ENCODE results near the gene NQO1.

NQO1 gene

GRCh38 chr16:69754469-69755310 lies 28.3 kb upstream of the NQO1 start, which contains the start of gene NOB1 (continued):
- TF ChIP-seq ZNF394 (tag by site-specific recombination; IDR thresholded peaks at IDR 0.05; ENCODE audit: borderline replicate concordance): peak; percentile 16; the same call in 1 of the 2 replicates
- no peak for TF ChIP-seq PRDM6 (tag by site-specific recombination; IDR thresholded peaks at IDR 0.05)
- TF ChIP-seq ZNF639 (tag by site-specific recombination; IDR thresholded peaks at IDR 0.05): no peak
- TF ChIP-seq HOXA7 (CRISPR knock-in tag; IDR thresholded peaks at IDR 0.05; ENCODE audit: borderline replicate concordance): no peak
- peak; percentile 36 for TF ChIP-seq ZNF654 (tag by site-specific recombination; IDR thresholded peaks at IDR 0.05; ENCODE audit: low read depth)
- peak; percentile 68; the same call in 1 of the 2 replicates for TF ChIP-seq ZNF76 (tag by site-specific recombination; IDR thresholded peaks at IDR 0.05; ENCODE audit: borderline replicate concordance, low read depth)
- TF ChIP-seq ZNF184 (tag by site-specific recombination; IDR thresholded peaks at IDR 0.05): no peak
- no peak for TF ChIP-seq FEZF1 (tag by site-specific recombination; IDR thresholded peaks at IDR 0.05)
- no peak for TF ChIP-seq TCF7L2 (IDR thresholded peaks at IDR 0.05; ENCODE audit: borderline replicate concordance, low read depth, low read length)
- TF ChIP-seq ZNF10 (tag by site-specific recombination; IDR thresholded peaks at IDR 0.05): no peak
- no peak for TF ChIP-seq GLI2 (tag by site-specific recombination; IDR thresholded peaks at IDR 0.05; ENCODE audit: borderline replicate concordance, low read depth)
- no peak for TF ChIP-seq ZNF791 (tag by site-specific recombination; IDR thresholded peaks at IDR 0.05)
- TF ChIP-seq BCL6B (tag by site-specific recombination; IDR thresholded peaks at IDR 0.05): no peak
- no peak for TF ChIP-seq AEBP2 (tag by site-specific recombination; IDR thresholded peaks at IDR 0.05; ENCODE audit: borderline replicate concordance)
- TF ChIP-seq ZNF585B (tag by site-specific recombination; IDR thresholded peaks at IDR 0.05): no peak
- no peak for TF ChIP-seq ZBTB48 (tag by site-specific recombination; IDR thresholded peaks at IDR 0.05)
- no peak for TF ChIP-seq ZNF580 (tag by site-specific recombination; IDR thresholded peaks at IDR 0.05)
- TF ChIP-seq SALL2 (tag by site-specific recombination; IDR thresholded peaks at IDR 0.05; ENCODE audit: borderline replicate concordance): no peak
- TF ChIP-seq ZFP69B (tag by site-specific recombination; IDR thresholded peaks at IDR 0.05): no peak
- no peak for TF ChIP-seq ZNF404 (tag by site-specific recombination; IDR thresholded peaks at IDR 0.05)
- TF ChIP-seq ZNF146 (tag by site-specific recombination; IDR thresholded peaks at IDR 0.05): no peak
- TF ChIP-seq HOXD13 (CRISPR knock-in tag; IDR thresholded peaks at IDR 0.05; ENCODE audit: borderline replicate concordance): peak; percentile 48; the same call in 1 of the 2 replicates
- peak; percentile 21; the same call in 1 of the 2 replicates for TF ChIP-seq ZSCAN30 (tag by site-specific recombination; IDR thresholded peaks at IDR 0.05)
- no peak for TF ChIP-seq ZNF16 (tag by site-specific recombination; IDR thresholded peaks at IDR 0.05; ENCODE audit: low read depth)
- no peak for TF ChIP-seq ZNF366 (tag by site-specific recombination; conservative IDR thresholded peaks at IDR 0.05)
- no peak for TF ChIP-seq PRDM1 (tag by site-specific recombination; IDR thresholded peaks at IDR 0.05)
- TF ChIP-seq ZNF48 (tag by site-specific recombination; IDR thresholded peaks at IDR 0.05): no peak
- TF ChIP-seq KLF8 (tag by site-specific recombination; IDR thresholded peaks at IDR 0.05): peak; percentile 15; the same call in 1 of the 2 replicates
- TF ChIP-seq ZNF398 (tag by site-specific recombination; IDR thresholded peaks at IDR 0.05): no peak
- no peak for TF ChIP-seq EGR2 (tag by site-specific recombination; IDR thresholded peaks at IDR 0.05; ENCODE audit: low read depth)
- TF ChIP-seq ELK4 (IDR thresholded peaks at IDR 0.05; ENCODE audit: borderline replicate concordance, low read depth, low read length): no peak

Data from HEK293 (cell line).